ENCODE data around the gene ACSM4. TPM values are rescaled to one million over a fixed set of nuclear protein-coding genes. Genes with fewer than 3 reads are reported as not detected.

The ACSM4 gene
- total RNA-seq, 4 donors from 2014 or later = not detected

- no peak for ATAC-seq
- 88 to 100% methylated on average over 1 of the region's 1 CpG for WGBS, 2 donors (ENCODE audit: low coverage in 1 of 2)
- no peaks in the 10 kb centered on the region for H3K27me3 ChIP-seq
These were observed 57.4 kb downstream of the ACSM4 start for GRCh38 chr12:7361265-7361664.

DNA sequence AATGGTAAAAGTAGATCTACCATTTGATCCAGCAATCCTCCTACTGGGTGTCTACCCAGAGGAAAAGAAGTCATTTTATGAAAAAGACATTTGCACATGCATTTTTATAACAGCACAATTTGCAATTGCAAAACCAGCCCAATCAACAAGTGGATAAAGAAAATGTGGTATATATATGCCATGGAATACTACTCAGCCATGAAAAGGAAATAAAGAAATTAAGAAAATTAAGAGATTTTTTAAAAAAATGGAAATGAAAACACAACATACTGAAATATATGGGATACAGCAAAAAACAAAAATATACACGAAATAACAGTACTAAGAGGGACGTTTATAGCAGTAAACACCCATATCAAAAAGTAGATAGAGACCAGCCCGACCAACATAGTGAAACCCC, 58.9 kb downstream of the ACSM4 start:
- Histone ChIP-seq H3K27ac (no peak overlapping the region), H3K9me3 (peaks cover 0 to 9% (median 0%) of the 10 kb centered on the region in 3 donors), H3K27me3 (no peaks in the 10 kb centered on the region), H3K36me3 (no peaks in the 10 kb centered on the region), H3K4me3 (no peak overlapping the region), H3K4me1 (no peaks in the 10 kb centered on the region)
- TF ChIP-seq POLR2A (IDR thresholded peaks at IDR 0.05) (no peak), POLR2AphosphoS5 (IDR thresholded peaks at IDR 0.05) (no peak), EP300 (IDR thresholded peaks at IDR 0.05) (no peak)
- TF ChIP-seq, protein P1, sequence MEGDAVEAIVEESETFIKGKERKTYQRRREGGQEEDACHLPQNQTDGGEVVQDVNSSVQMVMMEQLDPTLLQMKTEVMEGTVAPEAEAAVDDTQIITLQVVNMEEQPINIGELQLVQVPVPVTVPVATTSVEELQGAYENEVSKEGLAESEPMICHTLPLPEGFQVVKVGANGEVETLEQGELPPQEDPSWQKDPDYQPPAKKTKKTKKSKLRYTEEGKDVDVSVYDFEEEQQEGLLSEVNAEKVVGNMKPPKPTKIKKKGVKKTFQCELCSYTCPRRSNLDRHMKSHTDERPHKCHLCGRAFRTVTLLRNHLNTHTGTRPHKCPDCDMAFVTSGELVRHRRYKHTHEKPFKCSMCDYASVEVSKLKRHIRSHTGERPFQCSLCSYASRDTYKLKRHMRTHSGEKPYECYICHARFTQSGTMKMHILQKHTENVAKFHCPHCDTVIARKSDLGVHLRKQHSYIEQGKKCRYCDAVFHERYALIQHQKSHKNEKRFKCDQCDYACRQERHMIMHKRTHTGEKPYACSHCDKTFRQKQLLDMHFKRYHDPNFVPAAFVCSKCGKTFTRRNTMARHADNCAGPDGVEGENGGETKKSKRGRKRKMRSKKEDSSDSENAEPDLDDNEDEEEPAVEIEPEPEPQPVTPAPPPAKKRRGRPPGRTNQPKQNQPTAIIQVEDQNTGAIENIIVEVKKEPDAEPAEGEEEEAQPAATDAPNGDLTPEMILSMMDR (IDR thresholded peaks at IDR 0.05) = no peak
- WGBS, 2 donors (ENCODE audit: low coverage in 1 of 2) = 66 to 82% methylated on average over 3 of the region's 3 CpGs
- ATAC-seq = no peak

More at GRCh38 chr12:7361265-7361664, 57.4 kb downstream of the ACSM4 start:
- H3K4me1 ChIP-seq = no peaks in the 10 kb centered on the region
- TF ChIP-seq, protein P1 (IDR thresholded peaks at IDR 0.05) = no peak
- TF ChIP-seq POLR2AphosphoS5 (IDR thresholded peaks at IDR 0.05) (no peak), EP300 (IDR thresholded peaks at IDR 0.05) (no peak), POLR2A (IDR thresholded peaks at IDR 0.05) (no peak)
- no peaks in the 10 kb centered on the region for H3K36me3 ChIP-seq
- H3K4me3 ChIP-seq = no peak overlapping the region
- H3K9me3 ChIP-seq = peaks cover 0 to 9% (median 0%) of the 10 kb centered on the region in 3 donors
- no peak overlapping the region for H3K27ac ChIP-seq

DNA sequence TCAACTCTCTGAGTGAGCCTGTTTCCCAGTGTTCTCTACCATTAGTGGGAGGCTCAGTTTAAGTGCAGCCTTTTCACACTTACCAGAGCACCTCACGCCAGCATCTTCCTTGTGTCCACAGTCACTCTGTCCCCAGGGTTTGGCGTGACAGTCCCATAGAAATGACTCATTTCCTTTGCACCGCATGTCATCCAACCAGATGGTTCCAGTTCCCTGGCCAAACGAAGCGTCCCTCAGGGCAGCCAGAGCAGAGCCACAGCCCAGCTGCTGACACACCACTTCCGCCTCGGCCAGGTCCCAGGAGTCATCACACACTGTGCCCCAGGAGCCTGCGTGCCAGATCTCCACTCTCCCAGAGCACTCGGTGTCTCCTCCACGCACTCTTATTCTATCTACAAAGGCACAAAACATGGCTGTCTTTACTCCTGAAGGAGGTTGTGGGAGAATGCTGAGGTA, 65.4 kb downstream of the ACSM4 start:
- WGBS, 2 donors (ENCODE audit: low coverage in 1 of 2) = 76 to 88% methylated on average over 1 to 5 of the region's 10 CpGs
- Histone ChIP-seq H3K27me3 (no peaks in the 10 kb centered on the region), H3K4me3 (no peak overlapping the region), H3K36me3 (no peaks in the 10 kb centered on the region), H3K27ac (no peak overlapping the region), H3K4me1 (no peaks in the 10 kb centered on the region), H3K9me3 (no peaks in the 10 kb centered on the region)
- no peak for ATAC-seq
- TF ChIP-seq EP300 (IDR thresholded peaks at IDR 0.05) (no peak), POLR2AphosphoS5 (IDR thresholded peaks at IDR 0.05) (no peak)
- TF ChIP-seq, protein P1 (IDR thresholded peaks at IDR 0.05) = no peak

DNA sequence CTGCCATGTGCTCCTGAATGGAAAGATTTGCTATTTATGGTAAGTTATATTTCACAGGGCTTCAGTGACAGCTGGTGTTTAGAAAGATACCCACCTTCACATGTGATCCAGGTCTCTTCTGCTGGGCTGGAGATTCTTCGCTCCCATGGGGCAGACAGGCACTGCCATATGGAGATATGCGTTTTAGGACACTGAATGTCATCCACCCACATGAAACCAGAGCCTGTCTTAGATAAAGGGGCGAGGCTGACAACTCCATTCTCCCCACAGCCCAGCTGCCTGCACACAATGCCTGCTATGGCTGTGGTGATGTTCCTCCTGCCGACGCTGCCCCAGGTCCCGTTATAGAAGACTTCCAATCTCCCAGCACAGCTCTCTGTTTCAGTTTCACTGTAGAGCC, 69.4 kb downstream of the ACSM4 start:
- no peak for ATAC-seq
- WGBS, 2 donors (ENCODE audit: low coverage in 1 of 2) = 70 to 80% methylated on average over 2 to 6 of the region's 6 CpGs

More for the DNA sequence above, 69.4 kb downstream of the ACSM4 start:
- H3K4me3 ChIP-seq = no peak overlapping the region
- H3K36me3 ChIP-seq = no peaks in the 10 kb centered on the region
- no peak overlapping the region for H3K27ac ChIP-seq
- no peaks in the 10 kb centered on the region for H3K27me3 ChIP-seq
- H3K9me3 ChIP-seq = no peaks in the 10 kb centered on the region
- H3K4me1 ChIP-seq = no peaks in the 10 kb centered on the region
- no peak for TF ChIP-seq POLR2A (IDR thresholded peaks at IDR 0.05)
- TF ChIP-seq, protein P1 (IDR thresholded peaks at IDR 0.05) = no peak
- TF ChIP-seq EP300 (IDR thresholded peaks at IDR 0.05) = no peak
- no peak for TF ChIP-seq POLR2AphosphoS5 (IDR thresholded peaks at IDR 0.05)

All from gastroesophageal sphincter (tissue), 4 donors.